Activated CD4-positive, alpha-beta T cell treated with anti-CD3 and anti-CD28 coated beads, Interleukin-2, amount 10 ng/mL, durations not matched to agents 24 days and 14 days (primary cell): ENCODE results near the gene MX1. TPM values are rescaled to one million over a fixed set of nuclear protein-coding genes. Genes with fewer than 3 reads are reported as not detected.

ENCODE experiments used
- DNase-seq: peaks from one replicate; pipeline ENCODE4 v3.0.0; 2022
- H3K27ac Mint-ChIP-seq: one replicate; pipeline ENCODE4 v1.8.0; 2022; ENCODE audit warnings: mild to moderate bottlenecking, mixed read lengths
- H3K27me3 Mint-ChIP-seq: one replicate; pipeline ENCODE4 v1.8.0; 2022; ENCODE audit warnings: mixed read lengths
- H3K36me3 Mint-ChIP-seq: one replicate; pipeline ENCODE4 v1.8.0; 2022; ENCODE audit warnings: low read depth, mild to moderate bottlenecking, mixed read lengths
- H3K4me1 Mint-ChIP-seq: one replicate; pipeline ENCODE4 v1.8.0; 2021; ENCODE audit warnings: mixed read lengths
- H3K4me3 Mint-ChIP-seq: one replicate; pipeline ENCODE4 v1.8.0; 2022; ENCODE audit warnings: mild to moderate bottlenecking, moderate library complexity, mixed read lengths
- H3K9me3 Mint-ChIP-seq: one replicate; pipeline ENCODE4 v1.8.0; 2021; ENCODE audit warnings: mixed read lengths
- intact Hi-C: fragments of 100-400 bp; cut with micrococcal nuclease; formaldehyde crosslinking; loops from one replicate; pipeline ENCODE4 v1.15.1; 2023
- total RNA-seq: library from RNA; stranded (reverse); gene quantifications from 2 replicates; pipeline ENCODE4 v1.2.3, GENCODE V29; 2022

The MX1 gene
- total RNA-seq, 1 donor from 2014 or later, result 88.8 TPM

- Mint-ChIP-seq H3K36me3 (no peaks in the 10 kb centered on the region), H3K27me3 (peaks cover 22% of the 10 kb centered on the region)
- intact Hi-C loops, result no loop called here
These were observed 46.9 kb downstream of the MX1 start for GRCh38 chr21:41472753-41473548.

DNA sequence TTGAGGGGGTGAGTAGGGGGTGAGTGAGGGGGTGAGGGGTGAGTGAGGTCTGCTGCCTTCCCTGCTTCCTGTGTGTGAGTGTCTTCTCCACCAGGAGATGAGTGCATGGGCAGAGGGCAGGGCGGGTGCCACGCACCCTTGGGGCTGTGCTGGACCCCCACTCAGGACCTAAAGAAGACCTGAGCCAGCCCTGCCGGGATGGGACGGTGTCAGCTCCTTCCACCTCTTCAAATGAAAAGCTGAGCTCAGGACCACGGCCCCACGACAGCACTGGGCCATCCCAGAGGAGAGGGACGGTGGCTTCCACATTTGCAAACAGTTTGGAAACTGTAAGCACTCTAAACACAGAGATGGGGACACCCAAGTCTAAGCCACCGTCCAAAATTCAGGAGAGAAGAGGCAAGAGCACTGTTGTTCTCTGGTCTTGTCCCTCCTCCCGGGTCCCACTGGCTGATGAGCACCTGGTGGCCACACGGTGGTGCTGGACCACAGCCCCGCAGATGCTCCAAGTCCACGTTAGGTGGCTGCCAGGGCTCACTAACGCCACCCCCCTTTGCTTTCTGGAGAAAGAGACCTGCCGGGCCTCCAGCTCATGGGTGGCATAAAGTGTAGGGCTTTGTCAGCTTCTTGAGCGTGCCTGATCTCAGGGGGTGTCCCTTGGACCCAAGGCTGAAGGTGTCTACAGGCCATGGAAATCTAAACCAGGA lies 49.8 kb downstream of the MX1 start:
- no peak for DNase-seq
- Mint-ChIP-seq H3K4me3 (no peak overlapping the region), H3K4me1 (peaks cover 6% of the 10 kb centered on the region), H3K36me3 (no peaks in the 10 kb centered on the region), H3K27ac (no peak overlapping the region), H3K27me3 (peaks cover 17% of the 10 kb centered on the region), H3K9me3 (no peaks in the 10 kb centered on the region)
- intact Hi-C loops, result no loop called here

More at GRCh38 chr21:41472753-41473548, 46.9 kb downstream of the MX1 start:
- peaks cover 10% of the 10 kb centered on the region for H3K4me1 Mint-ChIP-seq
- no peak overlapping the region for H3K27ac Mint-ChIP-seq
- DNase-seq, result no peak
- no peaks in the 10 kb centered on the region for H3K9me3 Mint-ChIP-seq
- H3K4me3 Mint-ChIP-seq, result no peak overlapping the region

- no peak overlapping the region for H3K4me3 Mint-ChIP-seq
- no peak overlapping the region for H3K27ac Mint-ChIP-seq
- no peaks in the 10 kb centered on the region for H3K9me3 Mint-ChIP-seq
- H3K4me1 Mint-ChIP-seq, result peaks cover 6% of the 10 kb centered on the region
- intact Hi-C loops, result no loop called here
- no peaks in the 10 kb centered on the region for H3K36me3 Mint-ChIP-seq
- H3K27me3 Mint-ChIP-seq, result peaks cover 19% of the 10 kb centered on the region
- no peak for DNase-seq
These were observed 51.7 kb downstream of the MX1 start for GRCh38 chr21:41477641-41478318.

DNA sequence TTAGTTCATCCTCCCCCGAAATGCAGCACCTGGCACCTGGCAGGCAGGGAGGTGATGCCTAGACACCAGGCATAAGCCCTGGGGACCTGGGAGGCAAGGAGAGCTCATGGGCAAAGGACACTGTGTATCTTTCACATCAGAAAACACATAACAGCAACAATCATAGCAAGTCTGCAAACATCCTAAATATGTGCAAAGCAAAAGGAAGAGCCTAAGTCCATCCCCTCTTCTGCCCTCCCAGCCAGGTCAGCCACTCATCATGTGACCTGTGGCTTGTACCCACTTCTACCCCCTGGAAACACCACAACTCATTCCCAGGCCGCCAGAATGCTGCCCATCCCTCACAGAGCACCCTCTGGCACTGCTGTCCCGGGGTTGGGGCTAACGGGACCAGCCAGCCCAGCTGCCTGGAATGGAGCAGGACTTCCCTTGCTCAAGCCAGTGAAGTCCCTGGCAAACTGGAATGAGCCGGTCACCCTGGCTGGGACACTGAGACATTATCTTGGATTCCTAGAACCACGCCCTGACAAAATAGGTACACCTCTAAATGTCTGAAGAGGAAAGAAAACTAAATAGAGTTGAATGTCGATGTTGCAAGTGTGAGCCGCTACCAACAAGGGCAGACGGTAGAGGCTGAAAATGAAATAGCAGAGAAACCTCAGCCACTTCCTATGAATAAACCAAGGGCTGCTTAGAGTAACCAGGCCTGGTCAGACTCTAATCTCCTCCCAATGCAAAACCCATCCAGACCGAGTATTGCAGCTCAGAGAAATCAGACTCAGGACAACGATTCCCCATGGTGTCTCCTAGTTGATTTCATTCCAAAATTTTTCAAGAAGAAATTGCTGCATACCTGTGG lies 52.5 kb downstream of the MX1 start:
- Mint-ChIP-seq H3K4me1 (peaks cover 6% of the 10 kb centered on the region), H3K27ac (no peak overlapping the region), H3K27me3 (peaks cover 19% of the 10 kb centered on the region), H3K4me3 (no peak overlapping the region), H3K36me3 (no peaks in the 10 kb centered on the region), H3K9me3 (no peaks in the 10 kb centered on the region)
- intact Hi-C loops, result no loop called here
- no peak for DNase-seq

GRCh38 chr21:41479686-41480085 lies 53.6 kb downstream of the MX1 start:
- H3K27me3 Mint-ChIP-seq, result peaks cover 22% of the 10 kb centered on the region
- H3K36me3 Mint-ChIP-seq, result no peaks in the 10 kb centered on the region
- intact Hi-C loops, result no loop called here
- H3K9me3 Mint-ChIP-seq, result no peaks in the 10 kb centered on the region
- H3K4me1 Mint-ChIP-seq, result peaks cover 6% of the 10 kb centered on the region
- DNase-seq, result no peak
- no peak overlapping the region for H3K27ac Mint-ChIP-seq
- H3K4me3 Mint-ChIP-seq, result no peak overlapping the region

DNA sequence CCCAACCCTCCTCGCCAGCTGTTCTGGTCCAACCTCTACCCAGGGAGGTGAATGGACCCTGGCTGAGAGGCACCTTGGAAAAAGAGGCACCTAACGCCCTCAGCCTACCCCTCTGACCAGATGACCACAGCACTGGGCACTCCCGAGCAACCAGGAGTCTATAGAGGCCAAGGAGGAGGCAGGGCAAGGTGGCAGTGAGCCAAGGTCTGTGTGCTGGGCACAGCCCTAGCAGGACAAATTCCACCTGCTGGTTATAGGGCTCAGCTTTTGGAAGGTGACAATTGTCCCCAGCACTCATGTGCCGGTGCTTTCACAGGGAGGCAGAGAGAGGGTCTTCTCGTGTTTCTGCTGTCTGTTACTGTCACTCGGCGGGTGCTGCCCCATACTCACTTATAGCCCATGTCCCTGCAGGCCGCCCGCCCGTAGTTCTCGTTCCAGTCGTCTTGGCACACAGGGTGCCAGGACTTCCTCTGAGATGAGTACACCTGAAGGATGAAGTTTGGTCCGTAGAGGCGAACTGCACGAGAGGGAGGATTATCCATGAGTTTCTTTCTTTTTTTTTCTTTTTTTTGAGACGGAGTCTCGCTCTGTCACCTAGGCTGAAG lies 54.1 kb downstream of the MX1 start:
- Mint-ChIP-seq H3K27ac (no peak overlapping the region), H3K36me3 (no peaks in the 10 kb centered on the region), H3K27me3 (peaks cover 22% of the 10 kb centered on the region), H3K9me3 (no peaks in the 10 kb centered on the region), H3K4me1 (peaks cover 6% of the 10 kb centered on the region), H3K4me3 (no peak overlapping the region)
- intact Hi-C loops, result no loop called here
- no peak for DNase-seq

- Mint-ChIP-seq H3K4me1 (peaks cover 6% of the 10 kb centered on the region), H3K27me3 (peaks cover 22% of the 10 kb centered on the region), H3K27ac (no peak overlapping the region), H3K9me3 (no peaks in the 10 kb centered on the region), H3K36me3 (no peaks in the 10 kb centered on the region), H3K4me3 (no peak overlapping the region)
- no peak for DNase-seq
- intact Hi-C loops, result no loop called here
These were observed 55.2 kb downstream of the MX1 start for GRCh38 chr21:41481191-41481590.

GRCh38 chr21:41482301-41482700 lies 56.3 kb downstream of the MX1 start:
- Mint-ChIP-seq H3K36me3 (no peaks in the 10 kb centered on the region), H3K4me3 (no peak overlapping the region), H3K4me1 (peaks cover 5% of the 10 kb centered on the region), H3K9me3 (no peaks in the 10 kb centered on the region), H3K27me3 (peaks cover 19% of the 10 kb centered on the region), H3K27ac (no peak overlapping the region)
- DNase-seq, result no peak
- intact Hi-C loops, result no loop called here

DNA sequence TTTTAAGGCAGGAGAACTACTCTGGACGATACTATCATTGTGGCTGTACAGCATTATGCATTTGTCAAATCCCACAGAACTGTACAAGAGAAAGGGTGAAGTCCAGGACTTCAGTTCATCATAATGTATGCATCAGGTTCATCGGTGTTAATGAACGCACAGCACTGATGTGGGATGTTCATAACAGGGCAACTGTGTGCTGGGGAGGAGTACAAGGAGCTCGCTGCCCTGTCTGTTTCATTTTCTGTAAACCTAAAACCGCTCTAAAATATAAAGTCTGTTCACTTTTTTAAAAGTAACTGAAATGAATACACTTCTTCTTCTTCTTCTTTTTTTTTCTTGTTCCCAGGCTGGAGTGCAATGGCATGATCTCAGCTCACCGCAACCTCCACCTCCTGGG lies 56.9 kb downstream of the MX1 start:
- Mint-ChIP-seq H3K27me3 (peaks cover 13% of the 10 kb centered on the region), H3K27ac (no peak overlapping the region), H3K9me3 (no peaks in the 10 kb centered on the region), H3K4me3 (no peak overlapping the region), H3K36me3 (no peaks in the 10 kb centered on the region), H3K4me1 (peaks cover 1% of the 10 kb centered on the region)
- intact Hi-C loops, result no loop called here
- DNase-seq, result no peak

- H3K9me3 Mint-ChIP-seq, result no peaks in the 10 kb centered on the region
- no peak for DNase-seq
- H3K27ac Mint-ChIP-seq, result no peak overlapping the region
- H3K27me3 Mint-ChIP-seq, result peaks cover 11% of the 10 kb centered on the region
- no peaks in the 10 kb centered on the region for H3K36me3 Mint-ChIP-seq
- peaks cover 1% of the 10 kb centered on the region for H3K4me1 Mint-ChIP-seq
- H3K4me3 Mint-ChIP-seq, result no peak overlapping the region
- intact Hi-C loops, result no loop called here
These were observed 57.4 kb downstream of the MX1 start for GRCh38 chr21:41483415-41483814.

- H3K36me3 Mint-ChIP-seq, result no peaks in the 10 kb centered on the region
- no peak overlapping the region for H3K4me3 Mint-ChIP-seq
- no peak for DNase-seq
- intact Hi-C loops, result no loop called here
- H3K9me3 Mint-ChIP-seq, result no peaks in the 10 kb centered on the region
- H3K27ac Mint-ChIP-seq, result no peak overlapping the region
- H3K4me1 Mint-ChIP-seq, result no peaks in the 10 kb centered on the region
- peaks cover 8% of the 10 kb centered on the region for H3K27me3 Mint-ChIP-seq
These were observed 57.9 kb downstream of the MX1 start for GRCh38 chr21:41483973-41484372.

DNA sequence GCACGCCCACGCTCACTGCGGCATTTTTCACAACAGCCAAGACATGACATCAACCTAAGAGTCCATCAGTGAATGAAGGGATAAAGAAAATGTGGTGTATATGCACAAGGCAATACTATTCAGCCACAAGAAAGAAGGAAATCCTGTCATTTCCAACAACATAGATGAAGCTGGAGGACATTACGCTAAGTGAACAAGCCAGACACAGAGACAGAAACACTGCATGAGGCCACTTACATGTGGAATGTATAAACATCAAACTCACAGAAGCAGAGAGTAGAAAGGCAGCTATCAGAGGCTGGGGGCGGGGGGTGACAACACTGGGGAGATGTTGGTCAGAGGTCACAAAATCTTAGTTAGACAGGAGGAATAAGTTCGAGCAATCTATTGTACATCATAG lies 61.0 kb downstream of the MX1 start:
- H3K36me3 Mint-ChIP-seq, result no peaks in the 10 kb centered on the region
- H3K4me1 Mint-ChIP-seq, result no peaks in the 10 kb centered on the region
- no peak overlapping the region for H3K4me3 Mint-ChIP-seq
- H3K27ac Mint-ChIP-seq, result no peak overlapping the region
- H3K9me3 Mint-ChIP-seq, result no peaks in the 10 kb centered on the region
- no peak for DNase-seq
- H3K27me3 Mint-ChIP-seq, result peaks cover 6% of the 10 kb centered on the region
- intact Hi-C loops, result no loop called here

- Mint-ChIP-seq H3K4me3 (no peak overlapping the region), H3K27me3 (peaks cover 3% of the 10 kb centered on the region), H3K27ac (no peak overlapping the region), H3K4me1 (no peaks in the 10 kb centered on the region), H3K36me3 (no peaks in the 10 kb centered on the region), H3K9me3 (no peaks in the 10 kb centered on the region)
- intact Hi-C loops, result no loop called here
- no peak for DNase-seq
These were observed 62.0 kb downstream of the MX1 start for GRCh38 chr21:41488080-41488479.
